HG03196 (cell line): ENCODE data around the gene IP6K1.
"Not testable (repeated sequence)": the region's sequence is repeated elsewhere in the genome, so short reads cannot be mapped to it uniquely, and the experiment has no call there.

Source experiments
- ATAC-seq: cut with Tn5 transposase; IDR thresholded peaks from one replicate; pipeline ENCODE4 v1.9.1; 2021; ENCODE audit not compliant: unreplicated experiment

Gene IP6K1

GRCh38 chr3:49690856-49691255 lies 95.5 kb downstream of the IP6K1 start:
- not testable (repeated sequence) for ATAC-seq

GRCh38 chr3:49689908-49690624 lies 96.3 kb downstream of the IP6K1 start:
- not testable (repeated sequence) for ATAC-seq

GRCh38 chr3:49689046-49689907 lies 97.1 kb downstream of the IP6K1 start, which contains the start of the genes MST1 and RNF123:
TSS of gene MST1 (minus strand) at chr3:49689474. CDS start at chr3:49688691, 783 bp downstream.
TSS of gene RNF123 (plus strand) at chr3:49689557. CDS start at chr3:49691166, 1,609 bp downstream.
- ATAC-seq: peak; percentile 56

GRCh38 chr3:49688338-49689045 lies 97.8 kb downstream of the IP6K1 start:
- peak; percentile 5 for ATAC-seq

GRCh38 chr3:49687424-49687795 lies 98.9 kb downstream of the IP6K1 start:
- not testable (repeated sequence) for ATAC-seq

- ATAC-seq: not testable (repeated sequence)
Measured at GRCh38 chr3:49686769-49687423, 99.4 kb downstream of the IP6K1 start.

- ATAC-seq: not testable (repeated sequence)
Measured at GRCh38 chr3:49686346-49686745, 100.0 kb downstream of the IP6K1 start.

GRCh38 chr3:49685846-49686245 lies 100.5 kb downstream of the IP6K1 start:
- ATAC-seq: not testable (repeated sequence)

- ATAC-seq: not testable (repeated sequence)
Measured at GRCh38 chr3:49685103-49685502, 101.2 kb downstream of the IP6K1 start.

- ATAC-seq: not testable (repeated sequence)
Measured at GRCh38 chr3:49684453-49684852, 101.9 kb downstream of the IP6K1 start.

- ATAC-seq: no peak
Measured at GRCh38 chr3:49683162-49683561, 103.2 kb downstream of the IP6K1 start.

- ATAC-seq: no peak
Measured at GRCh38 chr3:49681543-49681942, 104.8 kb downstream of the IP6K1 start.

- ATAC-seq: no peak
Measured at GRCh38 chr3:49681232-49681522, 105.2 kb downstream of the IP6K1 start.

- ATAC-seq: no peak
Measured at GRCh38 chr3:49680493-49681231, 105.7 kb downstream of the IP6K1 start.

- ATAC-seq: no peak
Measured at GRCh38 chr3:49675912-49676311, 110.4 kb downstream of the IP6K1 start.

GRCh38 chr3:49674497-49674983 lies 111.8 kb downstream of the IP6K1 start:
- ATAC-seq: peak; percentile 12
